ENCODE measurements around the gene YIPF4.
"Not testable (repeated sequence)": the region's sequence is repeated elsewhere in the genome, so short reads cannot be mapped to it uniquely, and the experiment has no call there.

The YIPF4 gene

GRCh38 chr2:32284321-32284720, 6.6 kb downstream of the YIPF4 start:
- Histone ChIP-seq H3K27ac (ENCODE audit: low read depth, low read length) (no peak overlapping the region), H3K4me1 (ENCODE audit: control insufficient read depth, insufficient read depth, low read length) (no peaks in the 10 kb centered on the region), H3K36me3 (ENCODE audit: control insufficient read depth, insufficient read depth, low read length) (peaks cover 3% of the 10 kb centered on the region; the same call in 1 of the 2 replicates), H3K9ac (ENCODE audit: low read length) (no peak overlapping the region), H3K27me3 (ENCODE audit: control insufficient read depth, insufficient read depth, low read length) (no peaks in the 10 kb centered on the region), H3K9me3 (ENCODE audit: control insufficient read depth, insufficient read depth, low read depth, low read length) (no peaks in the 10 kb centered on the region), H3K4me3 (ENCODE audit: low read depth, low read length) (no peak overlapping the region)

DNA sequence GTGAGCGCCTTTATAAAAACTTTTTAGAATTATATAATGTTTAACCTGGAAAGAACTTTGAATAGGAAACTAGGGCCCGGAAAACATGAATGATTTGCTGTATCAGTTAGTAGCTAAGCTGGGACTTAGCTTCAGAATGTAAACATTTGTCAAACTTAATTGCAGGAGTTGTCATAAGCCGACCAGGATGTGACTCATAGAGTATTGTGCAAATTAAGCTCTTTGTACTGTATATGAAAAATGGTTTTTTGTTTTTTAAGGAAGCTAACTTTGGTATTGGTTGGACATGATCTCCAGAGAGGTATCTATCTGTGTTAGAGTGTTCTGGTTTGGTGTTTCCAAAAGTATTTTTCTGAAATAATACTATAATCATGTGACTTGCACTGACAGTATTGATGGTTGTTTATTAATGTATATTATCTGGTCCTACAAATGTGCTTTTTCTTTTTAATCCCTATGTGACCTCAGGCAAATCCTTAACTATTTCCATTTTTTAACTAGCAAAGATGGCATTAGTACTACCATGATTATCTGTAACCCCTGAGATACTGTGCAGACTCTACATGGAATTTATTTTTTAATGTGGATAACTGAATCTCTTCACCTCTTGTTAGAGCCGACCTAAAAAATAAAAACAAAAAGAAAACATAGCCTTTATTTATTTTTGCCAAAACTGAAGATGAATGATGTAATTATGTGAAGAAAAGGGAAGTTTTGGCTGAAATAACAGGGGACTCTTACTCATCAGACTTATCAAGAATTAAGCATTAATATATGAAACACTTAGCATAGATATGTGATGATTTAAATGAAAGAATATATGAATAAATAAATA, 11.7 kb downstream of the YIPF4 start:
- no peak overlapping the region for H3K27ac ChIP-seq (ENCODE audit: low read depth, low read length)
- H3K4me1 ChIP-seq (ENCODE audit: control insufficient read depth, insufficient read depth, low read length) = no peaks in the 10 kb centered on the region
- no peaks in the 10 kb centered on the region for H3K9me3 ChIP-seq (ENCODE audit: control insufficient read depth, insufficient read depth, low read depth, low read length)
- no peaks in the 10 kb centered on the region for H3K27me3 ChIP-seq (ENCODE audit: control insufficient read depth, insufficient read depth, low read length)
- peaks cover 8% of the 10 kb centered on the region; the same call in 1 of the 2 replicates for H3K36me3 ChIP-seq (ENCODE audit: control insufficient read depth, insufficient read depth, low read length)
- no peak overlapping the region for H3K4me3 ChIP-seq (ENCODE audit: low read depth, low read length)
- no peak overlapping the region for H3K9ac ChIP-seq (ENCODE audit: low read length)

DNA sequence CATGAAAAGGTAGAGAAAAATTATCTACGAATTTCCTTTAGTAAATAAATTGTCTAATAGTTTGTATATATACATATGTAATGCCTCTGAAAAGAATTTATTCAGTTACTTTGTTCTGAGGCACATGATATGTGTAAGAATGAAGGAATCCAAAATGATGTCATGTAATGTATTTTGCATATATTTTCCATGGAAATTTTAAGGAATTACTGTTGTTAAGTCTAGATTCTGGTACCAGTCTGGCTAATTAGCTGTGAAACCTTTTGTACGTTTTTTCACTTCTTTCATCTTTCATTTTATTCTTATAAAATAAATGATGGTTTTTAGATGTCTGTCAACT, 12.3 kb downstream of the YIPF4 start:
- H3K4me1 ChIP-seq (ENCODE audit: control insufficient read depth, insufficient read depth, low read length) = no peaks in the 10 kb centered on the region
- H3K9me3 ChIP-seq (ENCODE audit: control insufficient read depth, insufficient read depth, low read depth, low read length) = no peaks in the 10 kb centered on the region
- peaks cover 9% of the 10 kb centered on the region; the same call in 1 of the 2 replicates for H3K36me3 ChIP-seq (ENCODE audit: control insufficient read depth, insufficient read depth, low read length)
- H3K4me3 ChIP-seq (ENCODE audit: low read depth, low read length) = no peak overlapping the region
- no peak overlapping the region for H3K9ac ChIP-seq (ENCODE audit: low read length)
- no peak overlapping the region for H3K27ac ChIP-seq (ENCODE audit: low read depth, low read length)
- H3K27me3 ChIP-seq (ENCODE audit: control insufficient read depth, insufficient read depth, low read length) = no peaks in the 10 kb centered on the region

- H3K4me1 ChIP-seq (ENCODE audit: control insufficient read depth, insufficient read depth, low read length) = no peaks in the 10 kb centered on the region
These were observed 14.0 kb downstream of the YIPF4 start for GRCh38 chr2:32291746-32292145.

GRCh38 chr2:32293493-32293892, 15.8 kb downstream of the YIPF4 start:
- H3K4me1 ChIP-seq (ENCODE audit: control insufficient read depth, insufficient read depth, low read length); H3K27me3 ChIP-seq (ENCODE audit: control insufficient read depth, insufficient read depth, low read length); H3K27ac ChIP-seq (ENCODE audit: low read depth, low read length); H3K4me3 ChIP-seq (ENCODE audit: low read depth, low read length); H3K9ac ChIP-seq (ENCODE audit: low read length); H3K9me3 ChIP-seq (ENCODE audit: control insufficient read depth, insufficient read depth, low read depth, low read length): not testable (repeated sequence)
- peaks cover 19% of the 10 kb centered on the region for H3K36me3 ChIP-seq (ENCODE audit: control insufficient read depth, insufficient read depth, low read length)

More at GRCh38 chr2:32291746-32292145, 14.0 kb downstream of the YIPF4 start:
- Histone ChIP-seq H3K9ac (ENCODE audit: low read length) (no peak overlapping the region), H3K4me3 (ENCODE audit: low read depth, low read length) (no peak overlapping the region), H3K27ac (ENCODE audit: low read depth, low read length) (no peak overlapping the region), H3K36me3 (ENCODE audit: control insufficient read depth, insufficient read depth, low read length) (peaks cover 19% of the 10 kb centered on the region), H3K9me3 (ENCODE audit: control insufficient read depth, insufficient read depth, low read depth, low read length) (no peaks in the 10 kb centered on the region), H3K27me3 (ENCODE audit: control insufficient read depth, insufficient read depth, low read length) (no peaks in the 10 kb centered on the region)

- H3K4me1 ChIP-seq (ENCODE audit: control insufficient read depth, insufficient read depth, low read length); H3K27ac ChIP-seq (ENCODE audit: low read depth, low read length); H3K9me3 ChIP-seq (ENCODE audit: control insufficient read depth, insufficient read depth, low read depth, low read length); H3K27me3 ChIP-seq (ENCODE audit: control insufficient read depth, insufficient read depth, low read length); H3K4me3 ChIP-seq (ENCODE audit: low read depth, low read length); H3K9ac ChIP-seq (ENCODE audit: low read length): not testable (repeated sequence)
- peaks cover 19% of the 10 kb centered on the region for H3K36me3 ChIP-seq (ENCODE audit: control insufficient read depth, insufficient read depth, low read length)
These were observed 16.4 kb downstream of the YIPF4 start for GRCh38 chr2:32293966-32294562.

GRCh38 chr2:32310577-32310976, 32.9 kb downstream of the YIPF4 start:
- H3K4me1 ChIP-seq (ENCODE audit: control insufficient read depth, insufficient read depth, low read length) = no peaks in the 10 kb centered on the region
- peaks cover 6% of the 10 kb centered on the region; the same call in 1 of the 2 replicates for H3K36me3 ChIP-seq (ENCODE audit: control insufficient read depth, insufficient read depth, low read length)
- no peak overlapping the region for H3K27ac ChIP-seq (ENCODE audit: low read depth, low read length)

DNA sequence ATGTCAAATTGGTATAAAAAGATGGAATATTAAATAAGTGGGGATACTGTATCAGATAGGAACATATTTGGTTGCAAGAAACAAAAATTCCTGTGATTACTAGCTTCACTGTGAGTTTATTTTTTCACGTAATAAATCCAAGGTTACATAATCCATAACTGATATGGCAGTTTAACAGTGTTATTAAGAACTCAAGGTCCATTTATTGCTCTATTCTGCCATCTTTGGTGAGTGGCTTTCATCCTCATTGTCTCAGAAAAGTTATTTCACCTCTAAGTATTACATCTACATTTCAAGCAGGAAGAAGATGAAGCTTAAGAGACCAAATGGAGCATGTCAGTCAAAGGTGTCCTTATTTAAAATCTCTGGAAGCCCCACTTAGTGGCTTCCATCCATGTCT, 37.2 kb downstream of the YIPF4 start:
- Histone ChIP-seq H3K27ac (ENCODE audit: low read depth, low read length) (no peak overlapping the region), H3K9me3 (ENCODE audit: control insufficient read depth, insufficient read depth, low read depth, low read length) (no peaks in the 10 kb centered on the region), H3K4me1 (ENCODE audit: control insufficient read depth, insufficient read depth, low read length) (no peaks in the 10 kb centered on the region), H3K36me3 (ENCODE audit: control insufficient read depth, insufficient read depth, low read length) (peaks cover 3% of the 10 kb centered on the region; the same call in 1 of the 2 replicates), H3K27me3 (ENCODE audit: control insufficient read depth, insufficient read depth, low read length) (no peaks in the 10 kb centered on the region), H3K4me3 (ENCODE audit: low read depth, low read length) (no peak overlapping the region), H3K9ac (ENCODE audit: low read length) (no peak overlapping the region)

More at GRCh38 chr2:32310577-32310976, 32.9 kb downstream of the YIPF4 start:
- no peak overlapping the region for H3K4me3 ChIP-seq (ENCODE audit: low read depth, low read length)
- no peak overlapping the region for H3K9ac ChIP-seq (ENCODE audit: low read length)
- H3K27me3 ChIP-seq (ENCODE audit: control insufficient read depth, insufficient read depth, low read length) = no peaks in the 10 kb centered on the region
- no peaks in the 10 kb centered on the region for H3K9me3 ChIP-seq (ENCODE audit: control insufficient read depth, insufficient read depth, low read depth, low read length)

GRCh38 chr2:32328679-32329078, 51.0 kb downstream of the YIPF4 start:
- not testable (repeated sequence) for H3K4me1 ChIP-seq (ENCODE audit: control insufficient read depth, insufficient read depth, low read length); H3K36me3 ChIP-seq (ENCODE audit: control insufficient read depth, insufficient read depth, low read length); H3K27ac ChIP-seq (ENCODE audit: low read depth, low read length); H3K9me3 ChIP-seq (ENCODE audit: control insufficient read depth, insufficient read depth, low read depth, low read length); H3K4me3 ChIP-seq (ENCODE audit: low read depth, low read length); H3K9ac ChIP-seq (ENCODE audit: low read length); H3K27me3 ChIP-seq (ENCODE audit: control insufficient read depth, insufficient read depth, low read length)

DNA sequence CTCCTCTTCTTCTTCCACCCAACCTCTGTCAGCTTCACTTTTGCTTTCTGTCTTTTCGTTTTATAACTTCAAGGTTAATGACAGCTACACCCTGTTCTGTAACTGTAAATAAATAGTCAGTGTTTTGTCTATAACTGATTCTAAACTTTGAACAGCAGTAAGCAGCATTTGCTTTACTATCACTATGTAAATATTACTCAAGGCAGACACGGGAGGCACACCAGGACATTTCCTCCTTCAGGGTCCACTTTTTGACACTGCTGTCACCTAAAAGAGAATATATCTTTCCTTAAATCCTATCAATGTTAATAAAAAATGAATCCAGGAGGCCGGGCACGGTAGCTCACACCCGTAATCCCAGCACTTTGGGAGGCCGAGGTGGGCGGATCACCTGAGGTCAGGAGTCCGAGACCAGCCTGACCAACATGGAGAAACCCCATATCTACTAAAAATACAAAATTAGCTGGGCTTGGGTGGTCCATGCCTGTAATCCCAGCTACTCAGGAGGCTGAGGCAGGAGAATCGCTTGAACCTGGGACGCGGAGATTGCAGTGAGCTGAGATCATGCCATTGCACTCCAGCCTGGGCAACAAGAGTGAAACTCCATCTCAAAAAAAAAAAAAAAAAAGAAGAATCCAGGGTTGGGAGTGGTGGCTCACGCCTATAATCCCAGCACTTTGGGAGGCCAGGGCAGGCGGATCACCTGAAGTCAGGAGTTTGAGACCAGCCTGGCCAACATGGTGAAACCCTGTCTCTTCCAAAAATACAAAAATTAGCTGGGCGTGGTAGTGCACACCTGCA, 51.7 kb downstream of the YIPF4 start:
- not testable (repeated sequence) for H3K9me3 ChIP-seq (ENCODE audit: control insufficient read depth, insufficient read depth, low read depth, low read length); H3K9ac ChIP-seq (ENCODE audit: low read length); H3K27me3 ChIP-seq (ENCODE audit: control insufficient read depth, insufficient read depth, low read length); H3K36me3 ChIP-seq (ENCODE audit: control insufficient read depth, insufficient read depth, low read length); H3K4me1 ChIP-seq (ENCODE audit: control insufficient read depth, insufficient read depth, low read length); H3K4me3 ChIP-seq (ENCODE audit: low read depth, low read length); H3K27ac ChIP-seq (ENCODE audit: low read depth, low read length)

DNA sequence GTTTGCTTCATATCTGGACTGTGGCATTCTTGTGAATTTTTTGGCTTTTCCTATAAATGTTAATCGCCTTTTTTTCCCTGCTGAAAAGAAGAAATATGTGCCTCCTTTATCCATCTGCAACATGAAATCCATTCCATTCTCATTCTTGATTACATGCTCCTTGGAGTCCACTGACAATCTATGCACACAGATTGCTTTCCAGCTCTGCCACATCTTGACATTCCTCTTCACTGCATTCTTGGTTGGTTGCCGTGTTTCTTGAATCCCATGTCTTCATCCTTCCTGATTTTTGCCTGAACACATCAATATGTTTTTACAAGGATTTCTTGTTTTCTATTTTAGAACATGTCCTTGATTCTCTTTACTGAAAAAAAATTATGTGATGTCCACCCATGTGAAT, 52.4 kb downstream of the YIPF4 start:
- no peak overlapping the region for H3K27ac ChIP-seq (ENCODE audit: low read depth, low read length)
- no peaks in the 10 kb centered on the region for H3K4me1 ChIP-seq (ENCODE audit: control insufficient read depth, insufficient read depth, low read length)
- no peaks in the 10 kb centered on the region for H3K9me3 ChIP-seq (ENCODE audit: control insufficient read depth, insufficient read depth, low read depth, low read length)

More for the DNA sequence above, 52.4 kb downstream of the YIPF4 start:
- H3K4me3 ChIP-seq (ENCODE audit: low read depth, low read length) = no peak overlapping the region
- H3K9ac ChIP-seq (ENCODE audit: low read length) = no peak overlapping the region
- no peaks in the 10 kb centered on the region for H3K36me3 ChIP-seq (ENCODE audit: control insufficient read depth, insufficient read depth, low read length)
- no peaks in the 10 kb centered on the region for H3K27me3 ChIP-seq (ENCODE audit: control insufficient read depth, insufficient read depth, low read length)

Data from HUES6 (cell line).